COLO829 (cell line): Measurements from ENCODE around the gene ZFP36L2.
"Not testable (repeated sequence)": the region's sequence is repeated elsewhere in the genome, so short reads cannot be mapped to it uniquely, and the experiment has no call there.

ENCODE experiments used
- DNase-seq: peaks from one replicate; pipeline ENCODE4 v3.0.0; 2012; ENCODE audit warnings: low spot score

The ZFP36L2 gene

DNA sequence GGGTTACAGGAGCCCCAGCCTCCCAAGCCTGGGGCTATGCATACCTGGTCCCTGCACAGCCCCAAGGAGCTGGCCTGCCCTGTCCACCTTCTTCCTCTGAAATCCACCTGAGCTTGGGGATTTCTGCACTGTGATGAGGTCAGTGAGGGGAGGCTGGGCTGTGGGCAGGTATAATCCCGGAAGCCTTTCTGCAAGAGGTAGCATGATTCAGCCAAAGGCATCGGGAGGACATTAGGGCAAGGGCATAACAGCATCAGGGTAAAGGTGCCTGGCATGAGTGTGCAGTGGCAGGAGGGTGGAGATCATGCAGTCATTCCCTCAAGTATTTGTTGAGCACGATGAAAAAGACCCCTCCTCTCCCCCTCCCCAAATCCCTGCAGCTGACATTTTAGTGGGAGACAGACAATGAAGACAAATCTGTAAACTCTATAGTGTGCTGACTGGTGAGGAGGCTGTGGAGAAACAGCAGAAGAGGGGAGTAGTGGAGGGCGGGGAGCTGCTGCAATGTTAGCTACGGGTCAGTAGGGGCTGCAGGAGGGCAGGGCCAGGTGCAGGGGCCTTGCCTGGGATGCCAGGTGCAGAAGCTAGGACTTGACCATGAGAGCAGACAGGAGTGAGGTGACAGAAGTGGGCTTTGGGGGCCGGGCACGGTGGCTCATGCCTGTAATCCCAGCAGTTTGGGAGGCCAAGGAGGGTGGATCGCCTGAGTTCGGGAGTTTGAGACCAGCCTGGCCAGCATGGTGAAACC lies 18.7 kb downstream of the ZFP36L2 start:
- DNase-seq, result no peak

DNA sequence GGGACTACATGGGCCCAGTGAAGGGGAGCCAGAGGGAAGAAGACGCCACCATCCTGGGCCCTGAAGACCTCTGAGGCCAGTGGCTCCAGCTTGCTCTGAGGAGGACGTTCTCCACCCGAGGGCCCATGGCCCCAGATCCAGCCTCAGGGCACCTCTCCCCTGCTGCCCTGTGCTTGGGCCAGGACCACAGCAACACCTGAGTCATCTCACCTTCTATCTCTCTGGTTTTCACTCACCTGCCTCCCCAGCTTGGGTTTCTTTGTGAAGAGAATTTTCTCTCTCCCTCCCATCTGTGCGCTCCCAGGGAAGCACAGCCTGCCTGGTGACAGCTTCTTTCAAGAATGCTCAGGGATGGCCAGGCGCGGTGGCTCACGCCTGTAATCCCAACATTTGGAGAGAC lies 19.8 kb downstream of the ZFP36L2 start:
- no peak for DNase-seq

DNA sequence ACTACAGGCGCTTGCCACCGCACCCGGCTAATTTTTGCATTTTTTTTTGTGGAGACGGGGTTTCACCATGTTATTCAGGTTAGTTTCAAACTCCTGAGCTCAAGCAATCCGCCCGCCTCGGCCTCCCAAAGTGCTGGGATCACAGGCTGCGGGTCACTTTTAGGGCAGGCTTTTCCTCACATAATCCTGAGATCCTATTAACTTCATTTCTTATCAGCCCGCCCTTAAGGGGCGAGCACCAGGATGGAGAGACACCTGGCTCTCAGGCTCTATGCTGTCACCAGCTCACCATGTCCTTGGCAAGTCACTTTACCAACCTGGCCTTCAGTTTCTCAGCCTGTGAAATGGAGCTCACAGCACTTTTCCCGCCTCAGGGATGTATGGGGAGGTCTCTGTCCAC lies 23.0 kb downstream of the ZFP36L2 start:
- DNase-seq, result no peak

DNA sequence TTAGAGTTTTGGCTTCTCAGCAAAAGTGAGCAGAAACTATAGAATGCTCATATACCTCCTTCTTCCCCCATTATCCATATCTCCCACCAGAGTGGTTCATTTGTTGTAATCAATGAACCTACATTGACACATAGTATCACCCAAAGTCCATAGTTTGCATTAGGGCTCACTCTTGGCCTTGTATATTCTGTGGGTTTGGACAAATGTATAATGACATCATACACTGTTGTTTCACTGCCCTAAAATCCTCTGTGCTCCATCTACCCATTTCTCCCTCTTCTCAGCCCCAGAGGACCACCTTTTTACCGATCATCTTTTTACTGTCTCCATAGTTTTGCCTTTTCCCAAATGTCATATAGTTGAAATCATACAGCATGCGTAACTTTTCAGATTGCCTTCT lies 24.1 kb downstream of the ZFP36L2 start:
- DNase-seq, result no peak

DNA sequence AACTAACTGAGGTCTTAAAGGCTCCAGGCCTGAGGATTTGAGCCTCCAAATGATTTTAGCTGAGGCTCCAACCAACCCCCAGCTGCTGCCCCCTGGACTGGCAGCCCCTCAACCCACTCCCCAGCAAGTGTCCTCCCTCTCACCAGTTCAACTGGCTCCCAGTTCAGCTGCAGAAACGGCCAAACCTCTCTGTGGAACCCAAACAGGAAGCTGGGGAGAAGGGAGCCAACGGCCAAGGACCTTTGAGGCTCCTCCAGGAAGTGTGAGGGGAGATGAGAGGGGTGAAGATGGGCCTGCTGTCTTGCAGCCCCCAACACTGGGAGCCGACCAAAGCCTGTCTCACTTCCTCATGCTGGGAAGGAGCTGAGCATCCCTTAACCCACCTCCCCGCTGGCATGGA lies 24.9 kb downstream of the ZFP36L2 start:
- DNase-seq, result no peak

DNA sequence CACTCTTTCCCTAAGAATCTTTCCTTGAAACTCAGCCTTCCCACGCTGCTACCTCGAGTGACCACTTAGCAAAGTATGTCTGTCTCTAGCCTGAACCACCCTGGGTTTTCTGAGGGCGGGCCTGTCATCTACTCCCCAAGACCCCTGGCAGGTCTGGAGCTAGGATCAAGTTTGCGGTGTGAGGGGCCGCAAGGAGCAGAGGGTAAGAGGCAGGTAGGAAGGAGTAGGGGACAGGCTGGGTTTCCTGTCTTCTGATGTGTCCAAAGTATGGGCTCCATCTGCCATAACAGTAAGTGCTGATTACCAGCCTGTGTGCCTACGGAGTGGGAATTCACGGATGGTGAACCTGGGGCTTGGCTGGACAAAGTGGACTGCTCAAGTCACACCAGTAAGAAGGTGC lies 25.4 kb downstream of the ZFP36L2 start:
- no peak for DNase-seq

DNA sequence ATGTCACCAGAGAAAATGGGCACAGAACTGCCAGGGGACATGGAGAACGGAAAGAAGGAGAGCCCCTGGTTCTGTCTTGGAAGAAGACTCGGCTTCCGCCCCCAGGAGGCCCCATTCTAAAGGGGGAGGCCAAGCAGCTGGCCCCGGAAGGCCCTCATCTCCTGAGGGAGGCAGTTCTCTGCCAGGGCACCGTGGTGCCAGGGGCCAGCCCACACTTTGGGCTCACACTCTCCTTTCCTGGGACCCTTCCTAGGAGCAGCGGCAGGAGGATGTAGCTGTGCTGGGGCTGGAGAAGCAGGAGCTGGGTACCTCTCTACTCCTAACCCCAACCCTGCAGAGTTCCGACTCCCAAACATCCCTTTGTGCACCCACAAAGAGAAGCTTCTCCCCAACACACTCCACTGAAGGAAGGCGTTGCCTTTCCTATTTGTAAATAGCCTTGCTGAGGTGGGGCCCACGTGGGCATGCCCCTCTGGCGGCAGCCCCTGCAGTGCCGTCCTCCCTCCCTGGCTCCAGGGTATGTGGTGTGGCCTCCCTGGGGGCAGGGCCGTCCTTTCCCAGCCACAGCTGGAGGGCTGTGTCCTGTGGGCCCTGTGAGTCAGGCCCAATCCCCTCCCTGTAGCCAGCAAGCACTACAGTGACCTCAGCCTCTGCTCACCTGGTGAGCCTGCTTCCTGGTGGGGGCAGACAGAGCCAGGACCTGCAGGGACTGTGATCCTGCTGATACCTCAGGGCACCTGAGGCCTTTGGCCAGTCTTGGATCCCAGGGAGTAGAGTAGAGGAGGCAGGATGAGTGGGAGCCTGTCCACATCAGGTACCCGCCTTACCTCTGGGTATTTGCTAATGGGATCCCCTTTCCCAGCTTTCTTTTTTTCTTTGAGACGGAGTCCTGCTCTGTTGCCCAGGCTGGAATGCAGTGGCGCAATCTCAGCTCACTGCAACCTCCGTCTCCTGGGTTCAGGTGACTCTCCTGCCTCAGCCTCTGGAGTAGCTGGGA lies 26.6 kb downstream of the ZFP36L2 start:
- DNase-seq, result no peak

DNA sequence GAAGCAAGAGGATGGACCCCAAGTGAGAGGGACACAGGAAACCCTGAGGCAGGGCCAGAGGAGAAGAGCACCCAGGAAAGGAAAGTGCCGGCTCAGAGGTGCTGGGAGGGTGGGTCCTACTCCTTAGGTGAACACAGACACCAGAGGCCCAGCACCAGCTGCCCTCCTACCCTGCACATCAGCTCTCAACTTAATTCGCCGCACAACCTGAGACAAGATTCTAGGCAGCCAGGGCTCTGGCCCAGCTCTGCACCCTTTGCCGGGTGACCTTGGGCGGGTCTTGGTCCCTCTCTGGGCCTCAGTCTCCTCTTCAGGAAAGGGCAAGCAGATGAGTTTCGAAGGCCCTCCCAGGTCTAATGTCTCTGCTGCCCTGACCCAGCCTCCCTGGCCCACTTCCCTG lies 28.1 kb downstream of the ZFP36L2 start:
- no peak for DNase-seq

DNA sequence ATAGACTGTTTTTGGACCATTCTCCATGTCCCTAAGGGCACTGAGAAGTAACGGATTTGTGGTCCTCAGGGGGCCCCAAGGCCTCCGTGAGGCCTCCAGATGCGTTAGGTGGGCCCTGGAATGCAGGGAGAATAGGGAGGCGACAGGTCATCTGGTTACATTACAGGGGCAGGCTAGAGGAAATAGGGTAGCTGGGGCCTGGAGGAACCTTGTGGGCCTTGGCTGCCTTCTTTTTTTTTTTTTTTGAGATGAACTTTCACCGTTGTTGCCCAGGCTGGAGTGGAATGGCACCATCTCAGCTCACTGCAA lies 28.9 kb downstream of the ZFP36L2 start:
- no peak for DNase-seq

DNA sequence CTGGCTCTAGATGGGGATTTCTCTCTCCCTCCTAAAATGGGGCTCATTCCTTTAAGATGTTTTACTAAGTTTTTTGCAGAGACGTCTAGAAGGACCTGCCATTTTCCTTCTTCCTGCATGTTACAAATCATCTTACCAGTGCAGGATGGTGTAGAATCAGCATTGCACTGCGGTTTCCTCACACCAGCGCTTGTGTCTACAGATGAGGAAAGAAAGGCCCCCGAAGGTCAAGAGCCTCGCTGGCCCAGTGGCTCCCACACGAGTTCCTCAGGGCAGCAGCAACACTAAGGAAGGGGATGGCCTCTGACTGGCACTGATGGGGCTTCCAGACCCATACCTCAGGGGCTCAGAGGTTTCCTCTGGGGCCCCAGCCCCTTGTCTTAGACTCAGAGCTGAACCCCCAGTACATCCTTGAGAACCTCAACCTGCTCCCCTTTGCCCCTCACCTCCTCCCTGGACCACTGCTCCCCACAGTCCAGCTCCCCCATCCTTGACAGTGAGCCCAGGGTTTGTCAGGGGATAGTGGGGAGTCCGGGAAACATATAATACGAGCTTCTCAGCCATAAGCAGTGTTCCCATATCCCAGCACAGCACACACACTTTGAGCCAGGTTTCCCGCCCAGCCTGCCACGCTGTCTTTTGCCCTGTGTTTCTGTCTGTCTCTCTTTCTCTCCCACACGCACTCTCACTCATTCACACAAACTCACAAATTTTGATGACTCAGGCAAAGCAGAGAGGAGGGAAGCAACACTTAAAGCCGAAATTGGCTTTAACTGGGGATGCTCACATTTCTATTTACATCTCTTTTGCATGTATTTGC lies 29.4 kb downstream of the ZFP36L2 start:
- no peak for DNase-seq

DNA sequence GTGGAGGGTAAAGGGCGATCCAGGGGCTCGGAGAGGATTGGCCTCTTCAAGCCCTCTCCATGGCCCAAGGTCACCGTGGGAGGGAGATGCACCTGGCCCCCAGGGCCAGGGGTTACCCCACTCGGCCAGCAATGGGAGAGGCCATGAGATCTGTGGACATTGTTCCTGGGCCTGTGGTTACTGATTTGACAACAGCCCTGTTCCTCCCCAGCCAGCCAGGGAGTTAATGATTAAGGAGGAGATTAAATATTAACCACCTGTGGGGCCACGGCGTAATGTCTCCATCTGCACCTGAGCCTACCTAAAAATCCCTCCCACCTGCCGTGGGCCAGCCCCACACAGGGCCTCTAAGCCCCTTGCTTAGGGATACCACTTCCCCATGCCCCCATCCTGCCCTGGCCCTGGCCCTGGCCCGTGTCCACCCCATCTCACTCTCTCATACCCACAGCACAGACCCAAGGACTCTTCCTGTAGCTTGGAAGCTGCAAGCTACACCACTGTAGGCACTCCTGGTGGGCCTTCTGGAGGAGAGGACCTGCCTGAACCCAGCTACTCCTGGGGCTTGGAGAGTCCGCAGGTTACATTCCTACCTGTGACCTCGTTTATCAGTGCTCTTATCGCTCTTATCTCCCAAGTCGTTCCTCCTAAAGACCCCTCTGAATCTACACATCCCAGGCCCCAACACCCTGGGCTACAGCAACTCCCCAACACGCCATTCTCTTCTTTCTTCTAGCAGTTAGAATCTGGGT lies 32.1 kb downstream of the ZFP36L2 start:
- no peak for DNase-seq

DNA sequence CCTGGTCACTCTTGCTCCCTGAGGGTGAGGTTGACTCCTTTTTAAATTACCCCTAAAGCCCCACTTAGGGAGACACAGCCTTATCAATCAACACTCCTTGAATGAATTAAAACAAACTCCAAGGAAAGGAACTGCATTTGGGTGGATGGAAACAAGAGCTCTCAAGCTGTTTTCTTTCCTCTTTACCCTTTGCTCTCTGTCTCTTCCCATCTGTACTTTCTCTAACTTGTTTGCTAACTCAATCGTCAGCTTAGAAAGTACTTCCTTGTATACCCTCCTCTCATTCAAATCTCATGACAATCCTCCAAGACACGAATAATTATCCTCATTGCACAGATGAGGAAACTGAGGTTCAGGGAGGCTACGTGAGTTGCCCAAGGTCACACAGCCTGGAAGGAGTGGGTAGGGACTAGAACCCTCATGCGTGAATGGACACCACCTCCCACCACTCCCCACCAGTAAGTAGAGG lies 32.7 kb downstream of the ZFP36L2 start:
- DNase-seq, result no peak

DNA sequence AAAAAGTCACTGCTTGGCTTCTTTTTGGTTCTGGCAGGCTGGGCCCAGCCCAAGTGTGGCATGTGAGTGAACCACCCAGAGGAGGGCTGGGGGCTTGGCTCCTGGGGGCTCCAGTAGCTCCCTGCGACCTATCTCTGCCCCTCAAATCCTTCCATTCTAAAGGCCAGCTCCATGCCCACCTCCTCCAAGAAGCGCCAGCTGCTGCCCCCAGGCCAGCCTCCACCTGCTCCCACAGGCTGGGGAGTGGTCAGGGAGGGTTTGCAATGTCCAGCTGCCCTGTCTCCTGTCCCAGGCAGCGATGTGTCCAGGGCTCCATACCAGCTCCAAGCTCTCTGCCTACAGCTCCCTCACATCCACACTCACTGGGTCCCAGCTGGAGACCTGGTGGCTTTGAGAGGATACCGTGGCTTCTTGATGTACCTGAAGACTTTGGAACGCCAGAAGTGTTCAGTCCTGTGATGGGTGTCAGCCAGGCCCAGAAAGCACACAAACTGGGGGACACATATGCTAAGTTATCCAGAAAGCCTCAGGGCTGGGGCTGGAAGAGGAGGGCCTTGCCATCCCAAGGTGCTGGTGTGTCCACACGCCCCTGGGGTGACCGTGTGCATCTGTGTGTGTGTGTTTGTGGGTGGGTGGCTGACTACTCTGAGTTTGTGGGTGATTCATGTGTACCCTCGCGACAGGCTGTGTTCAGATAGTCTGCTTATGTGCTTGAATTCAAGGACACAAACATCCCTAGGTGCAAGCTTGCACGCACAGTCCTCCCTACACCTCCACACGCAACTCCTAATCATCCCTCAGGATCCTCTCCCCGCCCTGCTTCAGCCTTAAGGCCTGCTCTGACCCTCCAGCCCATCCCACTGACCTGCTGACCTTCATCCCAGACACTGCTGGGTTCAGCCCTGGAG lies 33.4 kb downstream of the ZFP36L2 start:
- DNase-seq, result no peak

DNA sequence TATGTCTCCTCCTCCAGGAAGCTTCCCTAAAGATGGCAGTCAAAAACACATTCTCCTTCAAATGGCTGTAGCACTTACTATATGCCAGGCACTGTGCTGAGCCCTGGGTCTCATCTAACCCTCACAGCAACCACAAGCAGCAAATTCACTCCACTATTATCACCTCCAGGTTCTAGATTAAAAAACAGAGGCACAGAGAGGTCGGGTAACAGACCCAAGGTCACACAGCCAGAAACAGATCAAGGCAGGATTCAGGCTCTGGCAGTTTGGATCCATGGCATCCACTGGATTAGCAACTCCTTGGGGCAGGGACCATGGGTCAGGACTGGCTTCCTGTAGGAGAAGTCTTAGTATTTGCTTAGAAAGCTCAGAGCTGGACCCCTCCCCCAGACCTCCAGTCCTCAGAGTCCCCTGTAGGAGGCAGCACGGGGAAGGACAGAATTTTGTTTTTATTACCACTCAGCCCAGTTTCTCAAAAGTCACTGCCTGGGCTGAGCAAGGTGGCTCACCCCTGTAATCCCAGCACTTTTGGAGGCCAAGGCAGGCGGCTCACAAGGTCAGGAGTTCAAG lies 34.4 kb downstream of the ZFP36L2 start:
- DNase-seq, result no peak

DNA sequence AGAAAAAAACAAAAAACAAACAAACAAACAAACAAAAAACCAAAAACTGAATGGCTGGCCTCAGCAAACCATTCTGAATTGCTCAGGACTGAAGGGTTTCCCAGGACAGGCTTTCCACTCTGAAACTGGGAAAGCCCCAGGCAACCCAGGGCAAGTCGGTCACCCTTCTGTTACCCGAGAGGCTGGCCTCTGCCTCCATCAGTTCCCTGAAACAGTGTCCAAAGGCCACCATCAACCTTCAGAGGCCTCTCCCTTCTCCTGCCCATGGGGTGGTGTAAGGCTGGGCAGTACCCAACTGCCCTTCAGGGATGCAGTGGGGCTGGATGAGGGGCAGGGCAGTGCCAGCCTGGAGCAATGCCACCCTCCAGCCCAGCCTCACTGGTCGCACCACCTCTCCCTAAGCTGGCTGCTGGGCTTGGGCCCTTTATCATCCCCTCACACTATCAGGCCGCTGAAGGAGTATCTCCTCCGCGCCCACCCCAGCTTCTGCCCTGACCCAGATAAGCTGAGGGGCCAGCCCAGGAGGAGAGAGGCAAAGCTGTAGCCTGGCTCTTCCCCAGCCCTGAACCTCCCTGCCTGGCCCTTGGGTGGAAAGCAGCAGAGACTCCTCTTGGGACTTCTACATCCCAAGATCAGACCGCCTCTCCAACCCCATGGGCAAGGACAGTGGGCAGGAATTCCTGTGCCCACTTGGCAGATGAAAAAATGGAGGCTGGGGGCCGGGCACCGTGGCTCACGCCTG lies 35.9 kb downstream of the ZFP36L2 start:
- DNase-seq, result no peak

DNA sequence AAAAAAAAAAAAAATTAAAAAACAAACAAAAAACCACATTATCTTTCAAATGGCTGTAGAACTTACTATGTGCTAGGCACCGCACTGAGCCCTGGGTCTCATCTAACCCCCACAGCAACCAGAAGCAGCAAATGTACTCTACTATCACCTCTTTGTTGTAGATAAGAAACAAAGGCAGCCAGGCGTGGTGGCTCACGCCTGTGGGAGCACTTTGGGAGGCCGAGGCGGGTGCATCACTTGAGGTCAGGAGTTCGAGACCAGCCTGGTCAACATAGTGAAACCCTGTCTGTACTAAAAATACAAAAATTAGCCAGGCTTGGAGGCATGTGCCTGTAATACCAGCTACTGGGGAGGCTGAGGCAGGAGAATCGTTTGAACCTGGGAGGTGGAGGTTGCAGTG lies 36.5 kb downstream of the ZFP36L2 start:
- DNase-seq, result not testable (repeated sequence)

DNA sequence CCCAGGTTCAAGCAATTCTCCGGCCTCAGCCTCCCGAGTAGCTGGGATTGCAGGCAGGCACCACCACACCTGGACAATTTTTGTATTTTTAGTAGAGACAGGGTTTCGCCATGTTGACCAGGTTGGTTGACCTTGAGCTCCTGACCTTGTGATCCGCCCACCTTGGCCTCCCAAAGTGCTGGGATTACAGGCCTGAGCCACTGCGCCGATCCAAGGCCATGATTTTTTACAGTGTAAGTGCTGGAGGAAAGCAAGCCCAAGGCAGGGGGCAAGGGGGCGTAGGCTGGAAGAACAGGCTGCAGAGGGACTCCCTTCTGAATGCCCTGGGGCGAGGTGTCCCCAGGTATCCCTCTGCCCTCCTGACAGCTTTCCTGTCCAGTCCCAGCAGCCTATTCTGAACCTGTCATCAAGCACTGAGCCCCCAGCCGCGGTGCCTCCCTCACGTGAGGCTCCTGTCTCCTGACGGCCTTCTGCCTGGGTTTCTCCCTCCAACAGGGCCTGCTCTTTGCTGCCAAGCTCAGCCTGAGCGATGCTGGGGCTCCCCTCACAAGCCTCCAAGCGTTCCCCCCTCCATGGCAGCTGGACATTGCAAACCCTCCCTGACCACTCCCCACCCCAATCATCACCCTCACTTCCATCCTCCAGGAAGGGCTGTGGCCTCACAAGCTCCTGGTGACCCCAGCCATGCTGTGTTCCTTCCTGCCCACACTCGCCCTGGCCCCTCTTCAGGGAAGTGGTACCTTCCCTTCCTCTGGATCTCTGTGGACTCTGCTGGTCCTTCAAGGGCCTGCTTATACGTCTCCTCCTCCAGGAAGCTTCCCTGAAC lies 37.6 kb downstream of the ZFP36L2 start:
- DNase-seq, result no peak

DNA sequence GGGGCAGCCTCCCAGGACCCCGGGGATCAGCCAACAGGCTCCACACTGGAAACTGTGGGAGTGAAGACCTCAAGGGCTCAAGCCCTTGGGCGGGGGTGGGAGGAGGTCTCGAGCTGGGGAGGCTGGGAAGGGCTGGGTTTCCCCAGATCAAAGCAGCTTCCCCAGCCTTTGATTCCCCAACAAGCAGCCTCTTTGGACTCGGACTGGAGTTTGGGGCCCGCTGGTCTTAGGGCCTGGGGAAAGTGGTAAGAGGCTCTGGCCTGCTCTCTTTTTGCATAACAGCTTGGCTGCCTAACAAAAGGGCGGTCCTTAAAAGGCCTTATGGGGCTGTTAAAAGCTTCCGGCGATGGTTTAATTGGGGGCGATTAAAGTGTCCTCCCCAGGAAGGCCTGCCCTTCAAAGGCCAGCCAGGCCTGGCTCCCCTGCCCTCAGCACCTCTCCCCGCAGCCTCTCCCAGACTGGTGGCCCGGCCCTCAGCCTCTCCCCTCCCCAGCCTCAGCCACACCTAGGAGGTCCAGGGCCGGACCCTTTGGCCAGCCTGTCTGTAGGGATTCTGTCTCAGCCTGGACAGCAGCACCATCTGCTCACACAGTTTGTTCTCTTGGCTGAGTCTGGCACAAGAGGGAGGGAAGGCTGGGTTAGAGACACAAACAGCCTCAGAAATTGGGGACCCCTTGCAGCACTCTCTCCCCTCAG lies 39.6 kb downstream of the ZFP36L2 start:
- no peak for DNase-seq
